Measurements from ENCODE around the gene C1orf159. TPM values are rescaled to one million over a fixed set of nuclear protein-coding genes. Genes with fewer than 3 reads are reported as not detected.

Gene C1orf159
- total and polyA plus RNA-seq, 9 of the 15 experiments (the other 6 are each of a cell fraction or from before 2014, with no cell fraction given) = 0.28 to 54.9 (median 10.6) TPM

GRCh38 chr1:1069056-1069710, 46.7 kb downstream of the C1orf159 start (continued):
- TF ChIP-seq ZNF224 (CRISPR knock-in tag; IDR thresholded peaks at IDR 0.05) = no peak
- 0 out of 2 replicates have a peak, but pooled peaks have one; percentile 4 for TF ChIP-seq RBM14 (IDR thresholded peaks at IDR 0.05; ENCODE audit: borderline replicate concordance, insufficient read depth, low read depth, low read length)
- TF ChIP-seq HDAC1 (IDR thresholded peaks at IDR 0.05) = peak in 1 of 2 experiments; percentile 56; a peak in 1 of 4 replicates
- no peak for TF ChIP-seq FOXA1 (IDR thresholded peaks at IDR 0.05; ENCODE audit: borderline replicate concordance)
- TF ChIP-seq GABPB1 (CRISPR knock-in tag; IDR thresholded peaks at IDR 0.05) = peak; percentile 63; the same call in 1 of the 2 replicates
- TF ChIP-seq MXI1 (IDR thresholded peaks at IDR 0.05; ENCODE audit: low read depth, low read length) = peak; percentile 92
- no peak for TF ChIP-seq KAT8 (IDR thresholded peaks at IDR 0.05; ENCODE audit: low read depth)
- no peak for TF ChIP-seq TFAM (CRISPR knock-in tag; conservative IDR thresholded peaks at IDR 0.05)
- TF ChIP-seq FOXP4 (CRISPR knock-in tag; IDR thresholded peaks at IDR 0.05; ENCODE audit: borderline replicate concordance) = no peak
- no peak for TF ChIP-seq ARID4B (CRISPR knock-in tag; IDR thresholded peaks at IDR 0.05)
- TF ChIP-seq FOXK2 (conservative IDR thresholded peaks at IDR 0.05 in 1 of 2, IDR thresholded peaks at IDR 0.05 in 1 of 2; ENCODE audit: low read depth in 2 of 2) = no peak
- no peak for TF ChIP-seq U2AF2 (optimal IDR thresholded peaks at IDR 0.05; ENCODE audit: low read depth, low read length)
- no peak for TF ChIP-seq EHMT2 (IDR thresholded peaks at IDR 0.05)
- TF ChIP-seq SMARCA4 (IDR thresholded peaks at IDR 0.05) = no peak
- TF ChIP-seq TAL1 (IDR thresholded peaks at IDR 0.05) = no peak
- TF ChIP-seq ZNF436 (CRISPR knock-in tag; IDR thresholded peaks at IDR 0.05) = no peak
- TF ChIP-seq, protein P1, sequence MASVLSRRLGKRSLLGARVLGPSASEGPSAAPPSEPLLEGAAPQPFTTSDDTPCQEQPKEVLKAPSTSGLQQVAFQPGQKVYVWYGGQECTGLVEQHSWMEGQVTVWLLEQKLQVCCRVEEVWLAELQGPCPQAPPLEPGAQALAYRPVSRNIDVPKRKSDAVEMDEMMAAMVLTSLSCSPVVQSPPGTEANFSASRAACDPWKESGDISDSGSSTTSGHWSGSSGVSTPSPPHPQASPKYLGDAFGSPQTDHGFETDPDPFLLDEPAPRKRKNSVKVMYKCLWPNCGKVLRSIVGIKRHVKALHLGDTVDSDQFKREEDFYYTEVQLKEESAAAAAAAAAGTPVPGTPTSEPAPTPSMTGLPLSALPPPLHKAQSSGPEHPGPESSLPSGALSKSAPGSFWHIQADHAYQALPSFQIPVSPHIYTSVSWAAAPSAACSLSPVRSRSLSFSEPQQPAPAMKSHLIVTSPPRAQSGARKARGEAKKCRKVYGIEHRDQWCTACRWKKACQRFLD (CRISPR knock-in tag; IDR thresholded peaks at IDR 0.05) = no peak
- no peak for TF ChIP-seq ZNF584 (CRISPR knock-in tag; IDR thresholded peaks at IDR 0.05; ENCODE audit: low read depth)
- no peak for TF ChIP-seq NUFIP1 (IDR thresholded peaks at IDR 0.05; ENCODE audit: partially characterized antibody)
- TF ChIP-seq XRCC3 (IDR thresholded peaks at IDR 0.05) = no peak
- no peak for TF ChIP-seq ZNF274 (IDR thresholded peaks at IDR 0.05; ENCODE audit: borderline replicate concordance, low read depth, low read length)
- no peak for TF ChIP-seq NR4A1 (CRISPR knock-in tag; IDR thresholded peaks at IDR 0.05)
- no peak for TF ChIP-seq NR4A1 (tag; IDR thresholded peaks at IDR 0.05)
